Osteocyte (in vitro differentiated cells): Measurements from ENCODE around the gene TLE7. TPM values are rescaled to one million over a fixed set of nuclear protein-coding genes. Genes with fewer than 3 reads are reported as not detected.

Source experiments
- DNase-seq: peaks from one replicate; pipeline ENCODE4 v3.0.0; 2021; ENCODE audit warnings: mixed read lengths; ENCODE audit not compliant: unreplicated experiment; ENCODE audit errors: extremely low spot score
- H3K27ac Mint-ChIP-seq: one replicate; pipeline ENCODE4 v1.8.0; 2021; ENCODE audit warnings: mild to moderate bottlenecking, mixed read lengths; ENCODE audit not compliant: unreplicated experiment
- H3K27me3 Mint-ChIP-seq: one replicate; pipeline ENCODE4 v1.8.0; 2021; ENCODE audit warnings: mixed read lengths; ENCODE audit not compliant: unreplicated experiment
- H3K36me3 Mint-ChIP-seq: one replicate; pipeline ENCODE4 v1.8.0; 2021; ENCODE audit warnings: mixed read lengths; ENCODE audit not compliant: unreplicated experiment
- H3K4me1 Mint-ChIP-seq: one replicate; pipeline ENCODE4 v1.8.0; 2021; ENCODE audit warnings: mixed read lengths; ENCODE audit not compliant: unreplicated experiment
- H3K4me3 Mint-ChIP-seq: one replicate; pipeline ENCODE4 v1.8.0; 2021; ENCODE audit warnings: mild to moderate bottlenecking, moderate library complexity, mixed read lengths; ENCODE audit not compliant: unreplicated experiment
- H3K9me3 Mint-ChIP-seq: one replicate; pipeline ENCODE4 v1.8.0; 2021; ENCODE audit warnings: mixed read lengths; ENCODE audit not compliant: unreplicated experiment
- total RNA-seq: library from RNA; stranded (reverse); gene quantifications from 2 replicates; pipeline ENCODE4 v1.2.1, GENCODE V29; 2021
- TF ChIP-seq, protein P1 (sequence below): fragments of 200-600 bp; sonication (generic); IDR thresholded peaks from 2 replicates; pipeline ENCODE4 v1.5.0; 2021; ENCODE audit warnings: antibody characterized with exemption, mild to moderate bottlenecking, moderate library complexity

TLE7 gene
- total RNA-seq, 1 donor from 2014 or later: not detected

DNA sequence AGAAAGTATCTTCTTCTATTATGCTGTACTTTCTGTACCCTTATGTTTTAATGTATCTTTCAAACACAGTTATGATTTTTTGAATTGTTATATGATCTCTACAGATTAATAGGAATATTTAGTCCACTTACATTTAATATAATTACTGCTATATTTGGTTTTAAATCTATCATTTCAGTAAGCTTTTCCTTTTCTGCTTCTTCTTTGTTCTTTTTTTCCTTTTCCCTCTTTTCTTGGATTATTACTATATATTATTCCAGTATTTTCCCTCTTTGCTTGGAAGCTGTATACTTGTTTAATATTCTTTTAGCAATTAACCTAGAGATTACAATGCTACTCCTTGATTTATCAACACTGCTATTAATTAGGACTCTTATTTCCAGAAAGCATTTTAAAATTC lies 13.5 kb downstream of the TLE7 start:
- H3K36me3 Mint-ChIP-seq: no peaks in the 10 kb centered on the region
- DNase-seq: no peak
- H3K27ac Mint-ChIP-seq: no peak overlapping the region
- H3K4me1 Mint-ChIP-seq: peaks cover 3% of the 10 kb centered on the region
- TF ChIP-seq, protein P1, sequence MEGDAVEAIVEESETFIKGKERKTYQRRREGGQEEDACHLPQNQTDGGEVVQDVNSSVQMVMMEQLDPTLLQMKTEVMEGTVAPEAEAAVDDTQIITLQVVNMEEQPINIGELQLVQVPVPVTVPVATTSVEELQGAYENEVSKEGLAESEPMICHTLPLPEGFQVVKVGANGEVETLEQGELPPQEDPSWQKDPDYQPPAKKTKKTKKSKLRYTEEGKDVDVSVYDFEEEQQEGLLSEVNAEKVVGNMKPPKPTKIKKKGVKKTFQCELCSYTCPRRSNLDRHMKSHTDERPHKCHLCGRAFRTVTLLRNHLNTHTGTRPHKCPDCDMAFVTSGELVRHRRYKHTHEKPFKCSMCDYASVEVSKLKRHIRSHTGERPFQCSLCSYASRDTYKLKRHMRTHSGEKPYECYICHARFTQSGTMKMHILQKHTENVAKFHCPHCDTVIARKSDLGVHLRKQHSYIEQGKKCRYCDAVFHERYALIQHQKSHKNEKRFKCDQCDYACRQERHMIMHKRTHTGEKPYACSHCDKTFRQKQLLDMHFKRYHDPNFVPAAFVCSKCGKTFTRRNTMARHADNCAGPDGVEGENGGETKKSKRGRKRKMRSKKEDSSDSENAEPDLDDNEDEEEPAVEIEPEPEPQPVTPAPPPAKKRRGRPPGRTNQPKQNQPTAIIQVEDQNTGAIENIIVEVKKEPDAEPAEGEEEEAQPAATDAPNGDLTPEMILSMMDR: no peak
- peaks cover 22% of the 10 kb centered on the region for H3K27me3 Mint-ChIP-seq
- H3K4me3 Mint-ChIP-seq: no peak overlapping the region
- H3K9me3 Mint-ChIP-seq: peaks cover 7% of the 10 kb centered on the region

DNA sequence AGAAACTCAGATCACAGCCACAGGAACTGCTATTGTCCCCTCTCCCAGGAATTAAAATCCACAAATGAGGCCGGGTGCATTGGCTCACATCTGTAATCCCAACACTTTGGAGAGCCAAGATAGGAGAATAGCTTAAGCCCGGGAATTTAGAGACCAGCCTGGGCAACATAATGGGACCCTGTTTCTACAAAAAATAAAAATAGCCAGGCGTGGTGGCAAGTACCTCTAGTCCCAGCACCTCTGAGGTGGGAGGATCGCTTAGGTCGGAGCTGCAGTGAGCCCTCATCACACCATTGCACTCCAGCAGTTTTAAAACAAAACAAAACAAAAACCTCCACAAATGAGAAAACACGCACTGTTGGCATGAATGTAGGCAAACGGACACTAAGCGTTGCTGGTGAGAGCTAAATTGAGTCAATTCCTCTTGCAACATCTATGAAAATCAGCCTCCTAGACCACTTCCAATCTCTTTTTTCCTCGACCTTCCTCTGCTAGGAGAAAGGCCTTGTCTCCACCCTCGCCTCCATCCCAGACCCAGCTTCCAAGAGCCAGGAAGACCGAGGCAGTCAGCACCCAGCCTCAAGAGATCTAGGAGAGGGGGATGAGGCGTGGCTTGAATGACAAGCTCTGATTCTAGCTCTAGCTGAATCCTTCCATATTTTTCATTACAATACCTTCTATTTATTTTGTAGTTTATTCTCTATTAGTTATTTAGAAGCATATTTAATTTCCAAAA lies 14.8 kb downstream of the TLE7 start:
- peaks cover 3% of the 10 kb centered on the region for H3K4me1 Mint-ChIP-seq
- peaks cover 22% of the 10 kb centered on the region for H3K27me3 Mint-ChIP-seq
- TF ChIP-seq, protein P1: no peak
- H3K36me3 Mint-ChIP-seq: no peaks in the 10 kb centered on the region
- H3K4me3 Mint-ChIP-seq: no peak overlapping the region
- H3K27ac Mint-ChIP-seq: no peak overlapping the region
- no peak for DNase-seq
- H3K9me3 Mint-ChIP-seq: peaks cover 7% of the 10 kb centered on the region

DNA sequence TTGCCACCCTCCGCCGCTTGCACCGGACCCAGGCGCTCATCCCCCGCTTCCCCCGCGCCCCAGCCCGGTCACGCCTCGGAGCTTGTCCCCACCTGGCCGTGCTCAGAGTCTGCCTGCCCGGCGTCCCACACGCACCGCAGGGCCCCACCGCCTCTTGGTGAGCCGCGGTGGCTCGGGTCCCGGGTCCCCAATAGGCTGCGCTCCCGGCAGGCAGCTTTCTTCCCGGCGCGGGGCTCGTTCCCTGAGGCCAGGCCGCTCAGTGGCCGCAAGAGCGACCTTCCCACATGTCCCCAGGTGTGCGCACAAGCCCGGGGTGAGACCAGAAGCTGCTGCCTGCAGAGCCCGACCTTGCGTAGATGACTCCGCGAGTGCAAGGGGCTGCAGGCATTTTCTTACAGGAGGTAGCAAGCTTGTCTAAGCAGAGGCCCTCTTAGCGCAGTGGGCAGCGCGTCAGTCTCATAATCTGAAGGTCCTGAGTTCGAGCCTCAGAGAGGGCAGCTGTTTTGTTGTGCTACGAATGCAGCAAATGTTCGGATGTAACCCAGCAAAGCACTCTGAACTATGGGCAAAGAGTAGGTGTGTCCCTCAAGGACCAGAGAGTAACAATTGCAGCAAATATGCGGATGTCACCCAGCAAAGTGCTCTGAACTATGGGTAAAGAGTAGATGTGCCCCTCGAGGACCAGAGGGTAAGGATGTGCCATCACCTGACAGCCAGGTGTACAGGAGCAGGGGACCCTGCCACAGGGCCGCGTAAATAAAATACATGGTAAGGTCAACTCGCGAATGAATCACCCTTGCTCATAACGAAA lies 15.6 kb downstream of the TLE7 start:
- peaks cover 22% of the 10 kb centered on the region for H3K27me3 Mint-ChIP-seq

DNA sequence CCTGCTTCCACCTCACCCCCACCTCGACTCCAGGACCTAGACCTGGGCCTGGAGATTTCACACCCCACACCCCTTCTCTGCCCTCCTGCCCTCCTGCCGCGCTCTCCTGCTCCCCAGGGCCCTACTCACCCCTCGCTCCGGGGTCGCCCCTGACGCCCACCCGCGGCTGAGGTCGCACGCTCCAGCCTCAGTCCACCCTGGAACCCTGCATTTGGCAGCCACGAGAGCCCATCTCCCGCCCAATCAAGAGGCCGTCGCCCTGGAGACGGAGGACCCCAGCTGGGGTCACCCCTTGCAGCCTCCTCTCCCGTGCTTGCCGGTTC lies 16.1 kb downstream of the TLE7 start:
- no peaks in the 10 kb centered on the region for H3K36me3 Mint-ChIP-seq
- peaks cover 3% of the 10 kb centered on the region for H3K4me1 Mint-ChIP-seq
- peaks cover 24% of the 10 kb centered on the region for H3K27me3 Mint-ChIP-seq
- H3K27ac Mint-ChIP-seq: no peak overlapping the region
- no peak overlapping the region for H3K4me3 Mint-ChIP-seq
- H3K9me3 Mint-ChIP-seq: peaks cover 7% of the 10 kb centered on the region
- DNase-seq: no peak
- TF ChIP-seq, protein P1: no peak

More for the DNA sequence above, 15.6 kb downstream of the TLE7 start:
- Mint-ChIP-seq H3K27ac (no peak overlapping the region), H3K36me3 (no peaks in the 10 kb centered on the region), H3K9me3 (peaks cover 7% of the 10 kb centered on the region), H3K4me3 (peak overlapping the region; percentile 57), H3K4me1 (peaks cover 3% of the 10 kb centered on the region)
- TF ChIP-seq, protein P1: no peak
- DNase-seq: no peak

DNA sequence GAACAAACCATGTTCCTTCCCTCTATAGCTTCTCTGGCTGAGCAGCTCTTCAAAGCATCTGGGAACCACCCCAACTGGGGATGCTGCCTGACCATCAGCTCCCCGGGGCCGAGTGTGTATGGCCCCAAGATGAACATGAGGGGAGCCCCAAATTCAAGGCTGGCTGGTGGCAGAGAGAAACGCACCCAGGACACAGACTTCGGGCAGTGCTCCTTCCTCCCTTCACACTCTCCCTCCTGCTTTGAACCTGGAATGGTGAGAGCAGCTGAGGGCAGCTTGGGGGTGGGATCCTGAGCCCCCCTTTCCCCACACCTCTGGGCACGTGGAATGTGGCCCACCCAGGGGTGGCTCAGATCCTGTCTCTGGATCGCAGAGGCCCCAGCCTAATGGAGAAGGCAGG lies 17.2 kb downstream of the TLE7 start:
- Mint-ChIP-seq H3K36me3 (no peaks in the 10 kb centered on the region), H3K9me3 (peaks cover 7% of the 10 kb centered on the region), H3K4me3 (no peak overlapping the region), H3K27me3 (peaks cover 24% of the 10 kb centered on the region), H3K4me1 (peaks cover 3% of the 10 kb centered on the region), H3K27ac (no peak overlapping the region)
- TF ChIP-seq, protein P1: no peak
- DNase-seq: no peak
